ENCODE measurements around the gene MAP4. TPM values are rescaled to one million over a fixed set of nuclear protein-coding genes. Genes with fewer than 3 reads are reported as not detected.

Gene MAP4
- polyA plus RNA-seq, 2 of the 4 experiments (the other 2 are of a cell fraction): 77.7 to 98.5 TPM

DNA sequence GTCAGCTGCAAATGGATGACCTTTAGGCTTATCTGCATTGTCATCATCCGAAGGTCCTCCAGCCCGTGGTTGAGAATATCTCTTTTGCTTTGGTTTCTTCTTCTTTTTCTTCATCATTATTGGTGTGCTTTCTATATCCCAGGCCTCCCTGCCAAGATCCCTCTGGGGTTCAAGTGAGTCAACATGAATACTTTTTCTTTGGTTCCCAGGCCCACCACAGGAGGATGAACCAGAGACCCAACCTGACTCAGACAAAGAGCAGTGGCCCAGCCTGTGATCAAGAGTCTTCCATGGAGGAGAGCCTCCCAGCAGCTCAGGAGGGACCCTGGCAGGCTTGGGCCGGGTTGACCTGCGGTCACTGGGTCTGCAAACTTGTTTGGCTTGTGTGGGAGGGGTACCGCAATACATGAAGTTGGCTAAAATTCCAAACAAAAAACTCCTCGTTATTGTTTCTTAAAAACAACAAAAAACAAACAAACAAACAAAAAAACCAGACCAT lies 104.2 kb downstream of the MAP4 start:
- DNase-seq (ENCODE audit: low read depth in 1 of 2, low spot score in 1 of 2): no peak
- H3K4me2 ChIP-seq: no peak overlapping the region
- peaks cover 19% of the 10 kb centered on the region for H3K4me1 ChIP-seq
- H3K27ac ChIP-seq: no peak overlapping the region
- no peak for FAIRE-seq
- 96% methylated on average over 6 of the region's 6 CpGs for WGBS (ENCODE audit: missing lambda C conversion rate)
- CTCF ChIA-PET: interaction anchor here (1.1 to 3.7 kb wide), 2 partner anchors 20 to 78 kb away, joined by 3 to 9 read pairs; no protein-coding TSS in a partner anchor
- no peak for TF ChIP-seq FOSL2 (IDR thresholded peaks at IDR 0.05)
- no peak for TF ChIP-seq FOSL2 (CRISPR knock-in tag; IDR thresholded peaks at IDR 0.05)
- no peak for TF ChIP-seq EHMT2 (IDR thresholded peaks at IDR 0.05; ENCODE audit: low read depth)
- TF ChIP-seq KDM5A (IDR thresholded peaks at IDR 0.05): no peak
- TF ChIP-seq ZNF302 (CRISPR knock-in tag; IDR thresholded peaks at IDR 0.05): no peak
- TF ChIP-seq ESRRA (IDR thresholded peaks at IDR 0.05; ENCODE audit: borderline replicate concordance, low read length): no peak
- TF ChIP-seq, protein P1, sequence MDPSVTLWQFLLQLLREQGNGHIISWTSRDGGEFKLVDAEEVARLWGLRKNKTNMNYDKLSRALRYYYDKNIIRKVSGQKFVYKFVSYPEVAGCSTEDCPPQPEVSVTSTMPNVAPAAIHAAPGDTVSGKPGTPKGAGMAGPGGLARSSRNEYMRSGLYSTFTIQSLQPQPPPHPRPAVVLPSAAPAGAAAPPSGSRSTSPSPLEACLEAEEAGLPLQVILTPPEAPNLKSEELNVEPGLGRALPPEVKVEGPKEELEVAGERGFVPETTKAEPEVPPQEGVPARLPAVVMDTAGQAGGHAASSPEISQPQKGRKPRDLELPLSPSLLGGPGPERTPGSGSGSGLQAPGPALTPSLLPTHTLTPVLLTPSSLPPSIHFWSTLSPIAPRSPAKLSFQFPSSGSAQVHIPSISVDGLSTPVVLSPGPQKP (IDR thresholded peaks at IDR 0.05; ENCODE audit: low read depth, low read length): no peak
- no peak for TF ChIP-seq GATA3 (IDR thresholded peaks at IDR 0.05; ENCODE audit: borderline replicate concordance)
- ATAC-seq: no peak
- POLR2A ChIA-PET: no interaction called here
- no peaks in the 10 kb centered on the region for H3K9me3 ChIP-seq
- H3K4me3 ChIP-seq: no peak overlapping the region

DNA sequence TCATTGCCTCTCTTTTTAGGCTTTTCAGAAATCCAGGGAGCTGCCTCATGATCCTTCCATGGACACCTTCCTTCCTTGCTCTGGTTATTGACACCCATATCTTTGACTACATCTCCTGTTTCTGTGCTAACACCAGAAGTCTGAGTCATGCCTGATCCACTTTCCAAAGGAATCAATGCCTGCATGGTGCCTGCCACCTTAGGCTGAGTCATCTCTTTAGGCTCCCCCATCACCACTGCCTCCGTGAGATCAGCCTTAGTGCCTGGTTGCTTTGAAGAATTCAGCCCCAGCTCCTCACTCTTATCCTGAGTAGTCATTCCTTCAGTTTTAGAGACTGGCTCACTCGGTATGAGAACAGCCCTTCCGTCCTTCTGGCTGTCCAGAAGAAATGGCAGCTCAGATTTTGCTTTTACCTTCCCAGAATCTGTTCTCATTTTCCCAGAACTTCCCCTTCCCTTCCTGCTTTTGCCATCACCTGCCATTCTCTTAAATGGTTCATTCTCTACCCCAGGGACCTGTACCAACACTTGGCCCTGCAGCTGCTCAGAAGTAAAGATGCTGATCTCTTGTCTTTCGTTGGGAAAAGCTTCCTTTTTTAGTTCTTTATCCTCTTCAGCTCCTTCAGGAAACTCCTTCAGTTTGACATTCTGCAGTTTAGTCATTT lies 105.3 kb downstream of the MAP4 start:
- POLR2A ChIA-PET: no interaction called here
- 24% methylated on average over 4 of the region's 4 CpGs for WGBS (ENCODE audit: missing lambda C conversion rate)
- H3K4me3 ChIP-seq: no peak overlapping the region
- H3K27ac ChIP-seq: peak overlapping the region in 1 of 2 experiments; percentile 51; a peak in 3 of 6 replicates
- TF ChIP-seq GATA3 (IDR thresholded peaks at IDR 0.05; ENCODE audit: borderline replicate concordance) (0 out of 2 replicates have a peak, but pooled peaks have one; percentile 48), FOSL2 (IDR thresholded peaks at IDR 0.05) (no peak), FOSL2 (CRISPR knock-in tag; IDR thresholded peaks at IDR 0.05) (peak; percentile 69), KDM5A (IDR thresholded peaks at IDR 0.05) (no peak), MAFK (IDR thresholded peaks at IDR 0.05; ENCODE audit: partially characterized antibody) (peak; percentile 53)
- H3K4me1 ChIP-seq: peaks cover 19% of the 10 kb centered on the region
- CTCF ChIA-PET: interaction anchor here (0.9 to 3.7 kb wide), 4 partner anchors 19 to 247 kb away, joined by 3 to 9 read pairs (median 4); no protein-coding TSS in a partner anchor
- peak; percentile 15 to 34 for DNase-seq (ENCODE audit: low read depth in 1 of 2, low spot score in 1 of 2)
- H3K4me2 ChIP-seq: peak overlapping the region; percentile 37; the same call in 2 of the 3 replicates
- H3K9me3 ChIP-seq: no peaks in the 10 kb centered on the region
- peak; percentile 86 to 91 for ATAC-seq
- FAIRE-seq: no peak

DNA sequence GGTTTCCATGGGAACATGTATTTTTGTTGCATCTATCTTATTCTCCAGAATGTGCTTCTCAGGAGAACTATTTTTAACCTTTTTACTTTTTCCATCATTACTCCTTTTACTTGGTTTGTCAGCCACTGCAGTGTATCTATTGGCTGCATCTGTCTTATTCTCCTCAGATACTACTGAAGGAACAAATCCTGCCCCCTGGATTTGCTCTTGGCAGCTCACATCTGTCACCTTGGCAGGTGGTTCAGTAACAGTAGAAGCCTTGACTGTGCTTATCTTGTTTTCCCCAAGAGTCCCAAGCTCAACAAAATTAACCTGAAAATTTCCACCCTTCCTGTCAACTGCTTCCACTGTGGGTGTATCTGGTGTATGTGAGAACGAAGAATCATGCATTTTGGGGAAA lies 106.0 kb downstream of the MAP4 start:
- 100% methylated on average over 1 of the region's 1 CpG for WGBS (ENCODE audit: missing lambda C conversion rate)
- CTCF ChIA-PET: interaction anchor here (0.9 to 3.7 kb wide), 2 partner anchors 80 to 247 kb away, joined by 3 to 9 read pairs; no protein-coding TSS in a partner anchor
- H3K27ac ChIP-seq: peak overlapping the region in 1 of 2 experiments; percentile 51; a peak in 1 of 6 replicates
- ATAC-seq (no peak), FAIRE-seq (no peak), DNase-seq (ENCODE audit: low read depth in 1 of 2, low spot score in 1 of 2) (no peak)
- POLR2A ChIA-PET: no interaction called here
- no peak for TF ChIP-seq SMC3 (IDR thresholded peaks at IDR 0.05)
- TF ChIP-seq, protein P2, sequence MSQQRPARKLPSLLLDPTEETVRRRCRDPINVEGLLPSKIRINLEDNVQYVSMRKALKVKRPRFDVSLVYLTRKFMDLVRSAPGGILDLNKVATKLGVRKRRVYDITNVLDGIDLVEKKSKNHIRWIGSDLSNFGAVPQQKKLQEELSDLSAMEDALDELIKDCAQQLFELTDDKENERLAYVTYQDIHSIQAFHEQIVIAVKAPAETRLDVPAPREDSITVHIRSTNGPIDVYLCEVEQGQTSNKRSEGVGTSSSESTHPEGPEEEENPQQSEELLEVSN (IDR thresholded peaks at IDR 0.05; ENCODE audit: borderline replicate concordance, low read depth): no peak
- TF ChIP-seq JUN (IDR thresholded peaks at IDR 0.05): no peak
- no peak for TF ChIP-seq MYC (IDR thresholded peaks at IDR 0.05; ENCODE audit: borderline replicate concordance, low read length)
- TF ChIP-seq ZFP36 (IDR thresholded peaks at IDR 0.05; ENCODE audit: borderline replicate concordance, partially characterized antibody): no peak
- TF ChIP-seq, protein P3, sequence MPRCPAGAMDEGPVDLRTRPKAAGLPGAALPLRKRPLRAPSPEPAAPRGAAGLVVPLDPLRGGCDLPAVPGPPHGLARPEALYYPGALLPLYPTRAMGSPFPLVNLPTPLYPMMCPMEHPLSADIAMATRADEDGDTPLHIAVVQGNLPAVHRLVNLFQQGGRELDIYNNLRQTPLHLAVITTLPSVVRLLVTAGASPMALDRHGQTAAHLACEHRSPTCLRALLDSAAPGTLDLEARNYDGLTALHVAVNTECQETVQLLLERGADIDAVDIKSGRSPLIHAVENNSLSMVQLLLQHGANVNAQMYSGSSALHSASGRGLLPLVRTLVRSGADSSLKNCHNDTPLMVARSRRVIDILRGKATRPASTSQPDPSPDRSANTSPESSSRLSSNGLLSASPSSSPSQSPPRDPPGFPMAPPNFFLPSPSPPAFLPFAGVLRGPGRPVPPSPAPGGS (IDR thresholded peaks at IDR 0.05): no peak
- no peak for TF ChIP-seq HDAC2 (IDR thresholded peaks at IDR 0.05)
- TF ChIP-seq CHD4 (IDR thresholded peaks at IDR 0.05; ENCODE audit: borderline replicate concordance): no peak
- no peak for TF ChIP-seq FOSB (CRISPR knock-in tag; IDR thresholded peaks at IDR 0.05)
- TF ChIP-seq GATA3 (IDR thresholded peaks at IDR 0.05; ENCODE audit: borderline replicate concordance): no peak
- TF ChIP-seq REST (IDR thresholded peaks at IDR 0.05): no peak
- no peak for TF ChIP-seq EHMT2 (IDR thresholded peaks at IDR 0.05; ENCODE audit: low read depth)
- TF ChIP-seq EHF (CRISPR knock-in tag; IDR thresholded peaks at IDR 0.05): no peak
- TF ChIP-seq USF2 (IDR thresholded peaks at IDR 0.05): no peak
- TF ChIP-seq TP53 (CRISPR knock-in tag; IDR thresholded peaks at IDR 0.05): no peak
- H3K4me3 ChIP-seq: no peak overlapping the region
- no peaks in the 10 kb centered on the region for H3K9me3 ChIP-seq
- no peak overlapping the region for H3K4me2 ChIP-seq
- peaks cover 19% of the 10 kb centered on the region for H3K4me1 ChIP-seq

Data from A549 (cell line).